ENCODE results near the gene NPAS3. TPM values are rescaled to one million over a fixed set of nuclear protein-coding genes. Genes with fewer than 3 reads are reported as not detected.

NPAS3 gene
- total RNA-seq, 1 donor from 2014 or later = 2.0 TPM

DNA sequence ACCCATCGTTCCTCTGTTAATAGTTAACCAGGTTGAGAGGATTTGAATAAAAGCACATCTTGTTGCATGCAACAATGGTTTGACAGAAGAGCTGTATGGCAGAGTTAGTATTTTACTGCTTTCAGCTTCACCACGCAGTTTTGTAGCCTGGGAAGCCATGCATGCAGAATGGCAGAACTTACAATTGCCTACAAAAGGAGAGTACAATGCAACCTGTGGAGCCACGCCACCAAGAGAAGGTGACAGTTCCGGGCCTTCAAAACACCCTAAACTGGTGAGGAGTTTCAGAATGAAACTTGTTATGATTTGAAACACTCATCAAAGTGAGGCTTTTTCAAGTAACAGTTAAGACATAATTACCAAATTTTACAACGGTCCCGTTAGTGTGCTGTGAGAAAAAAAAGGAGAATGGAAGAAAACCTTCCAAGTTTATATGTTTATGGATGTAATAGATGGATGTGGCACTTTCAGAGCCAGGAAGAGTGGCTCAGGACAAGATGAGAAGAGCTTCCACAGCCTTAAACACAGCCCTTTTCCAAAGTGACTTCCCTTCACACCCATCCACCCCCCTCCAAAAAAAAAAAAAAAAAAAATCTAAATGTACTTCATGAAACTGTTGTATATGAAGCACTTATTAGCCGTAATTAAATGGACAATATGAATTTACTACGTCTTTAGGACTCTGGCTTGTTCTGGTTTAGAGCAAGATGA lies 853.5 kb downstream of the NPAS3 start:
- H3K36me3 ChIP-seq (ENCODE audit: control insufficient read depth, insufficient read depth, low read length) = no peaks in the 10 kb centered on the region
- TF ChIP-seq, protein P1, sequence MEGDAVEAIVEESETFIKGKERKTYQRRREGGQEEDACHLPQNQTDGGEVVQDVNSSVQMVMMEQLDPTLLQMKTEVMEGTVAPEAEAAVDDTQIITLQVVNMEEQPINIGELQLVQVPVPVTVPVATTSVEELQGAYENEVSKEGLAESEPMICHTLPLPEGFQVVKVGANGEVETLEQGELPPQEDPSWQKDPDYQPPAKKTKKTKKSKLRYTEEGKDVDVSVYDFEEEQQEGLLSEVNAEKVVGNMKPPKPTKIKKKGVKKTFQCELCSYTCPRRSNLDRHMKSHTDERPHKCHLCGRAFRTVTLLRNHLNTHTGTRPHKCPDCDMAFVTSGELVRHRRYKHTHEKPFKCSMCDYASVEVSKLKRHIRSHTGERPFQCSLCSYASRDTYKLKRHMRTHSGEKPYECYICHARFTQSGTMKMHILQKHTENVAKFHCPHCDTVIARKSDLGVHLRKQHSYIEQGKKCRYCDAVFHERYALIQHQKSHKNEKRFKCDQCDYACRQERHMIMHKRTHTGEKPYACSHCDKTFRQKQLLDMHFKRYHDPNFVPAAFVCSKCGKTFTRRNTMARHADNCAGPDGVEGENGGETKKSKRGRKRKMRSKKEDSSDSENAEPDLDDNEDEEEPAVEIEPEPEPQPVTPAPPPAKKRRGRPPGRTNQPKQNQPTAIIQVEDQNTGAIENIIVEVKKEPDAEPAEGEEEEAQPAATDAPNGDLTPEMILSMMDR (IDR thresholded peaks at IDR 0.05; ENCODE audit: insufficient read depth, low read length, poor library complexity, severe bottlenecking) = no peak
- DNase-seq (ENCODE audit: low read depth) = no peak
- H3K4me3 ChIP-seq (ENCODE audit: low read depth, low read length) = no peak overlapping the region
- H3K27me3 ChIP-seq (ENCODE audit: control insufficient read depth, insufficient read depth, low read length) = no peaks in the 10 kb centered on the region

DNA sequence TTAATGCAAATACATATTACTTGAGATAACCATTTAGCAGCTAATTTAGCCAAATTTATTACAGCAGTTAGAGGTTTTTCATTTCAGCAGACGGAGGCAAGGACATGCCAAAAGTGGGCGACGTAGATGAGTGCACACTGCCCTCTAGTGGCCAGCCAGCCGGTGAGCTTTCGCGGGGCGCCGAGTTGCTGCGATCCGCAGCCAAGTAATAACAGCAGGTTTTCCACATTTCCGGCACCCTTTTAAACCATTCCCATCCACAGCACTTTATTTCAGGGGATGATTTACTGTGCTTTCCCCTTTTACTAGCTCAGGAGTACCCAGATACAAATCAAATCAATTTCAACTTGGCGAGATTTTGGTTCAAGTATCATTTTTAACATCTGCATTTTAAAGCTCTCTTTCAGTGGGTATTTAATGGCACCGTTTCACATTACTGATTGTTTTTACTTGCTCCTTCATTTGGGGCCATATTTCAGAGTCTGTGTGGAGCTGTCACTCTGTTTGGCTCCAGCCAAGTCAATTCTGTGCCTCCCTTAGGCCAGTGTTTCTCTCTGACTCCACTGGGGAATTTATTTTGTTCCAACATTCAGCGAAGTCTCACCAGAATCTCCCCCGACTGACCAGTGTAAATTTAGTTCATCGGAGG lies 854.2 kb downstream of the NPAS3 start:
- DNase-seq (ENCODE audit: low read depth) = peak; percentile 9
- Histone ChIP-seq H3K4me3 (ENCODE audit: low read depth, low read length) (no peak overlapping the region), H3K36me3 (ENCODE audit: control insufficient read depth, insufficient read depth, low read length) (no peaks in the 10 kb centered on the region), H3K27me3 (ENCODE audit: control insufficient read depth, insufficient read depth, low read length) (no peaks in the 10 kb centered on the region)
- TF ChIP-seq, protein P1 (IDR thresholded peaks at IDR 0.05; ENCODE audit: insufficient read depth, low read length, poor library complexity, severe bottlenecking) = peak; percentile 92

DNA sequence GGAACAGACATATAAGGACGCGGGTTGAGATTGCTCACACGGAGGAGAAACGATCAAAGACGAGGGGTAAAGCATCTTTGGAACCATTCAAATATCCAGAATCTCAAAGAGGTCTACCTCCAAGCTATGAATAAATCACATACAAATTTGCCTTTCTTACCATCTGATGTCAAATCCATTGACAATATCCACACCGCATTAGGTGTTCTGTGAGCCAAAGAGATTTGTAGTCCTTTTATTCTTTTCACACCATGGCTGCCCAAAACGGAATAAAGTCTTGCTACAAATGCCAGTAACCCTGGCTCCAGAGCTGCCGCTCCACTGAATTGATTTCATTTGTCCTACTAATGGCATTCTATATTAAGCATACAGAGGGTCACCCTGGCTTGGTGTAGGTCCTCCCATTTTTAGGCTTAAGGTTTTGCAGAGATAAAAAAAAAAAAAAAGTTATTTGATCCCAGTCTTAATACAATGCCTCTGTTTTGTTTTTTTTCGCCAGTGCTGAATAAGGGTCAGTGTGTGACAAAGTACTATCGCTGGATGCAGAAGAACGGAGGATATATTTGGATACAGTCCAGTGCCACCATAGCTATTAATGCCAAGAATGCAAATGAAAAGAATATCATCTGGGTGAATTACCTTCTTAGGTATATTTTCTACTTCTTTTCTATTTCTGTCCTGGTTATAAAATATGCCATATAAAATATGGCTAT lies 854.9 kb downstream of the NPAS3 start:
- H3K36me3 ChIP-seq (ENCODE audit: control insufficient read depth, insufficient read depth, low read length) = no peaks in the 10 kb centered on the region
- no peaks in the 10 kb centered on the region for H3K27me3 ChIP-seq (ENCODE audit: control insufficient read depth, insufficient read depth, low read length)
- no peak overlapping the region for H3K4me3 ChIP-seq (ENCODE audit: low read depth, low read length)
- DNase-seq (ENCODE audit: low read depth) = no peak
- TF ChIP-seq, protein P1 (IDR thresholded peaks at IDR 0.05; ENCODE audit: insufficient read depth, low read length, poor library complexity, severe bottlenecking) = no peak

DNA sequence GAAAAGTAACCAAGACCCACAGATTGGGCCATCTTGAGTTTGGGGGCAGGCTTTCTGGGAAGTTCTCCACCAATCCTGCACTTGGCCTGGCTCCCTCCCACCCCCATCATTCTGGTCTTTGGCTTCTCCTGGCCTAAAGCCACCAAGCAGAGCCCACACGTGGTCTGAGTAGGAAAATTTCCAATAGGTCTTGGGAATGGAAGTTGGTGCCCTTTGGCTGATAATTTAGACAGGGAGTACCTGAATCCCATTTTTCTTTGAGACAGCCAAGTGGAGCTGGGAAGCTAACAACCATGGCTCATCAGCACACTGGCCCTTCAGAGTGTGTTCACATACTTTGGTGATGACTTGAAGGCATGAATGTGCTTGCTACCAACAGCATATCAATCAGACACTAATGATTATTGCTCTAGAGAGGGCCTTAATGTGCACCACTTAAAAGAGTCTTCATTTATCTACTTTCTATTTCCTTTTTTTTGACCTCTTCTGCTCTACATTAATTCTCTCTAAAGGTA lies 856.2 kb downstream of the NPAS3 start:
- no peaks in the 10 kb centered on the region for H3K36me3 ChIP-seq (ENCODE audit: control insufficient read depth, insufficient read depth, low read length)
- no peak for DNase-seq (ENCODE audit: low read depth)
- H3K4me3 ChIP-seq (ENCODE audit: low read depth, low read length) = no peak overlapping the region
- TF ChIP-seq, protein P1 (IDR thresholded peaks at IDR 0.05; ENCODE audit: insufficient read depth, low read length, poor library complexity, severe bottlenecking) = no peak
- H3K27me3 ChIP-seq (ENCODE audit: control insufficient read depth, insufficient read depth, low read length) = peaks cover 6% of the 10 kb centered on the region

DNA sequence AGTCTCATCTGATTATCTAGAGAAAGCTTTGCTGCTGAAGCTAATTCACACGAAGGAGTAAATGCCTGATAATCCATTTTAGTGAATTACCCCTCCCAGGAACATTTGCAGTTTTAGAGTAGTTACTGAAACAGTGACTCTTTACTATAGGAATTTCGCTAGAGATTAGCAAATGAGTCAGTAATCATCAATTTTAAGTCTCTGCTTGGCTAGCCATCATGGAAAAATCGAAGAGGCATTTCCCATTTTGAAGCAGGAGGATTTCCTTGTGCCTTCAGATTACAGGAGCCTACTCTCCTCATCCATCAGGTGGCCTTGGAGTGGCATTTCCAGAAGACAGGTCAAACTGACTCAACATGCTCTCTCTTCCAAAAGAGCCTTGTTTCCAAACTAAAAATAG lies 857.7 kb downstream of the NPAS3 start:
- Histone ChIP-seq H3K36me3 (ENCODE audit: control insufficient read depth, insufficient read depth, low read length) (no peaks in the 10 kb centered on the region), H3K27me3 (ENCODE audit: control insufficient read depth, insufficient read depth, low read length) (peaks cover 17% of the 10 kb centered on the region), H3K4me3 (ENCODE audit: low read depth, low read length) (no peak overlapping the region)
- no peak for DNase-seq (ENCODE audit: low read depth)
- TF ChIP-seq, protein P1 (IDR thresholded peaks at IDR 0.05; ENCODE audit: insufficient read depth, low read length, poor library complexity, severe bottlenecking) = no peak

Measured in kidney epithelial cell (primary cell).